Measurements from ENCODE around the gene STMN3.

GRCh38 chr20:63661959-63662812, 9.0 kb upstream of the STMN3 start:
- TF ChIP-seq POLR2A (IDR thresholded peaks at IDR 0.05) (no peak), CTCF (IDR thresholded peaks at IDR 0.05) (no peak), POLR2AphosphoS5 (IDR thresholded peaks at IDR 0.05) (no peak)

All from sigmoid colon (tissue), 4 donors.